PFSK-1 (cell line): ENCODE data around the gene LYRM9.

Experiments
- POLR2AphosphoS5 ChIP-seq: IDR thresholded peaks from 2 replicates; pipeline ENCODE4 v1.6.1; 2012; ENCODE audit warnings: low read depth, mild to moderate bottlenecking, control low read depth, low read length, moderate library complexity
- TF ChIP-seq, protein P1 (sequence below), 2 experiments: IDR thresholded peaks; 2 replicates each; pipeline versions ENCODE4 v1.6.1 to v1.8.0; 2011 to 2012; ENCODE audit warnings: low read depth in 2 of 2, low read length in 2 of 2, control low read depth in 1 of 2, inconsistent platforms in 1 of 2, mild to moderate bottlenecking in 1 of 2, moderate library complexity in 1 of 2; ENCODE audit not compliant: insufficient read depth in 1 of 2

- TF ChIP-seq POLR2AphosphoS5: no peak
- TF ChIP-seq, protein P1, sequence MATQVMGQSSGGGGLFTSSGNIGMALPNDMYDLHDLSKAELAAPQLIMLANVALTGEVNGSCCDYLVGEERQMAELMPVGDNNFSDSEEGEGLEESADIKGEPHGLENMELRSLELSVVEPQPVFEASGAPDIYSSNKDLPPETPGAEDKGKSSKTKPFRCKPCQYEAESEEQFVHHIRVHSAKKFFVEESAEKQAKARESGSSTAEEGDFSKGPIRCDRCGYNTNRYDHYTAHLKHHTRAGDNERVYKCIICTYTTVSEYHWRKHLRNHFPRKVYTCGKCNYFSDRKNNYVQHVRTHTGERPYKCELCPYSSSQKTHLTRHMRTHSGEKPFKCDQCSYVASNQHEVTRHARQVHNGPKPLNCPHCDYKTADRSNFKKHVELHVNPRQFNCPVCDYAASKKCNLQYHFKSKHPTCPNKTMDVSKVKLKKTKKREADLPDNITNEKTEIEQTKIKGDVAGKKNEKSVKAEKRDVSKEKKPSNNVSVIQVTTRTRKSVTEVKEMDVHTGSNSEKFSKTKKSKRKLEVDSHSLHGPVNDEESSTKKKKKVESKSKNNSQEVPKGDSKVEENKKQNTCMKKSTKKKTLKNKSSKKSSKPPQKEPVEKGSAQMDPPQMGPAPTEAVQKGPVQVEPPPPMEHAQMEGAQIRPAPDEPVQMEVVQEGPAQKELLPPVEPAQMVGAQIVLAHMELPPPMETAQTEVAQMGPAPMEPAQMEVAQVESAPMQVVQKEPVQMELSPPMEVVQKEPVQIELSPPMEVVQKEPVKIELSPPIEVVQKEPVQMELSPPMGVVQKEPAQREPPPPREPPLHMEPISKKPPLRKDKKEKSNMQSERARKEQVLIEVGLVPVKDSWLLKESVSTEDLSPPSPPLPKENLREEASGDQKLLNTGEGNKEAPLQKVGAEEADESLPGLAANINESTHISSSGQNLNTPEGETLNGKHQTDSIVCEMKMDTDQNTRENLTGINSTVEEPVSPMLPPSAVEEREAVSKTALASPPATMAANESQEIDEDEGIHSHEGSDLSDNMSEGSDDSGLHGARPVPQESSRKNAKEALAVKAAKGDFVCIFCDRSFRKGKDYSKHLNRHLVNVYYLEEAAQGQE (IDR thresholded peaks at IDR 0.05; ENCODE audit: insufficient read depth in 1 of 2, low read depth in 2 of 2, low read length in 2 of 2): no peak
These were observed 3.5 kb upstream of the LYRM9 start for GRCh38 chr17:27896701-27897100.
